ENCODE results near the gene ACADL.

Gene ACADL

GRCh38 chr2:210252699-210253606 lies 27.7 kb upstream of the ACADL start:
- no peaks in the 10 kb centered on the region for H3K36me3 ChIP-seq (ENCODE audit: control insufficient read depth in 1 of 2, insufficient read depth in 2 of 2, low read length in 2 of 2)
- no peak overlapping the region for H3K4me3 ChIP-seq (ENCODE audit: low read depth, low read length)
- H3K4ac ChIP-seq (ENCODE audit: low read depth, low read length): no peak overlapping the region
- H4K91ac ChIP-seq (ENCODE audit: low read depth, low read length): no peak overlapping the region
- no peak overlapping the region for H3K14ac ChIP-seq (ENCODE audit: low read length)
- H4K12ac ChIP-seq (ENCODE audit: low read depth, low read length): no peak overlapping the region
- H2BK120ac ChIP-seq (ENCODE audit: insufficient read depth, low read length, poor library complexity): no peak overlapping the region
- no peak overlapping the region for H2BK12ac ChIP-seq (ENCODE audit: low read length)
- no peak overlapping the region for H3K27ac ChIP-seq (ENCODE audit: low read depth, low read length)
- H2AK5ac ChIP-seq (ENCODE audit: low read length): no peak overlapping the region
- H4K8ac ChIP-seq (ENCODE audit: low read depth, low read length): no peak overlapping the region
- no CpG with 5 or more reads among the region's 7 CpGs for WGBS (ENCODE audit: extremely low coverage, insufficient coverage, insufficient read length)
- H3K4me2 ChIP-seq (ENCODE audit: low read length): no peak overlapping the region
- no peaks in the 10 kb centered on the region for H3K9me3 ChIP-seq (ENCODE audit: insufficient read depth, low read depth, low read length)
- no peak overlapping the region for H3K9ac ChIP-seq (ENCODE audit: low read length)
- no peak overlapping the region for H2BK5ac ChIP-seq (ENCODE audit: low read depth, low read length, poor library complexity)
- no peak for DNase-seq
- H3K79me1 ChIP-seq (ENCODE audit: low read length): no peaks in the 10 kb centered on the region
- no peak overlapping the region for H2AFZ ChIP-seq (ENCODE audit: insufficient read depth, low read length, poor library complexity)
- H3K4me1 ChIP-seq (ENCODE audit: control insufficient read depth in 1 of 2, insufficient read depth in 2 of 2, low read length in 2 of 2): no peaks in the 10 kb centered on the region
- no peaks in the 10 kb centered on the region for H3K27me3 ChIP-seq (ENCODE audit: insufficient read depth, low read length)
- H3K79me2 ChIP-seq (ENCODE audit: control insufficient read depth, insufficient read depth, low read length, poor library complexity): no peaks in the 10 kb centered on the region
- H3K18ac ChIP-seq (ENCODE audit: low read length): no peak overlapping the region
- H3K23ac ChIP-seq (ENCODE audit: low read length): no peak overlapping the region

- Histone ChIP-seq H3K27ac (ENCODE audit: low read depth, low read length) (no peak overlapping the region), H3K14ac (ENCODE audit: low read length) (no peak overlapping the region), H2BK5ac (ENCODE audit: low read depth, low read length, poor library complexity) (no peak overlapping the region), H4K12ac (ENCODE audit: low read depth, low read length) (no peak overlapping the region), H3K27me3 (ENCODE audit: insufficient read depth, low read length) (no peaks in the 10 kb centered on the region), H3K4me2 (ENCODE audit: low read length) (no peak overlapping the region), H3K4me3 (ENCODE audit: low read depth, low read length) (no peak overlapping the region), H3K36me3 (ENCODE audit: control insufficient read depth in 1 of 2, insufficient read depth in 2 of 2, low read length in 2 of 2) (no peaks in the 10 kb centered on the region), H2AFZ (ENCODE audit: insufficient read depth, low read length, poor library complexity) (no peak overlapping the region), H3K4ac (ENCODE audit: low read depth, low read length) (no peak overlapping the region), H4K91ac (ENCODE audit: low read depth, low read length) (no peak overlapping the region), H3K18ac (ENCODE audit: low read length) (no peak overlapping the region), H2BK12ac (ENCODE audit: low read length) (no peak overlapping the region), H3K23ac (ENCODE audit: low read length) (no peak overlapping the region), H3K79me2 (ENCODE audit: control insufficient read depth, insufficient read depth, low read length, poor library complexity) (no peaks in the 10 kb centered on the region), H3K79me1 (ENCODE audit: low read length) (no peaks in the 10 kb centered on the region), H3K9me3 (ENCODE audit: insufficient read depth, low read depth, low read length) (no peaks in the 10 kb centered on the region), H4K8ac (ENCODE audit: low read depth, low read length) (no peak overlapping the region), H2BK120ac (ENCODE audit: insufficient read depth, low read length, poor library complexity) (no peak overlapping the region), H3K4me1 (ENCODE audit: control insufficient read depth in 1 of 2, insufficient read depth in 2 of 2, low read length in 2 of 2) (no peaks in the 10 kb centered on the region), H3K9ac (ENCODE audit: low read length) (no peak overlapping the region), H2AK5ac (ENCODE audit: low read length) (no peak overlapping the region)
- no peak for DNase-seq
- WGBS (ENCODE audit: extremely low coverage, insufficient coverage, insufficient read length): no CpG with 5 or more reads among the region's 1 CpG
Observed at GRCh38 chr2:210250622-210251021, 25.4 kb upstream of the ACADL start.

- Histone ChIP-seq H3K9ac (ENCODE audit: low read length) (no peak overlapping the region), H3K14ac (ENCODE audit: low read length) (no peak overlapping the region), H4K12ac (ENCODE audit: low read depth, low read length) (no peak overlapping the region), H3K36me3 (ENCODE audit: control insufficient read depth in 1 of 2, insufficient read depth in 2 of 2, low read length in 2 of 2) (no peaks in the 10 kb centered on the region), H3K4me3 (ENCODE audit: low read depth, low read length) (no peak overlapping the region), H3K18ac (ENCODE audit: low read length) (no peak overlapping the region), H3K4me2 (ENCODE audit: low read length) (no peak overlapping the region), H4K8ac (ENCODE audit: low read depth, low read length) (no peak overlapping the region), H3K9me3 (ENCODE audit: insufficient read depth, low read depth, low read length) (peaks cover 1% of the 10 kb centered on the region), H4K91ac (ENCODE audit: low read depth, low read length) (no peak overlapping the region), H3K4ac (ENCODE audit: low read depth, low read length) (no peak overlapping the region), H2BK120ac (ENCODE audit: insufficient read depth, low read length, poor library complexity) (no peak overlapping the region), H2BK5ac (ENCODE audit: low read depth, low read length, poor library complexity) (no peak overlapping the region), H3K27ac (ENCODE audit: low read depth, low read length) (no peak overlapping the region), H3K23ac (ENCODE audit: low read length) (no peak overlapping the region), H2BK12ac (ENCODE audit: low read length) (no peak overlapping the region), H3K79me1 (ENCODE audit: low read length) (peaks cover 10% of the 10 kb centered on the region), H3K4me1 (ENCODE audit: control insufficient read depth in 1 of 2, insufficient read depth in 2 of 2, low read length in 2 of 2) (peaks cover 0 to 9% of the 10 kb centered on the region in 2 experiments), H2AK5ac (ENCODE audit: low read length) (no peak overlapping the region), H3K79me2 (ENCODE audit: control insufficient read depth, insufficient read depth, low read length, poor library complexity) (no peaks in the 10 kb centered on the region), H3K27me3 (ENCODE audit: insufficient read depth, low read length) (no peaks in the 10 kb centered on the region), H2AFZ (ENCODE audit: insufficient read depth, low read length, poor library complexity) (no peak overlapping the region)
- DNase-seq: no peak
- WGBS (ENCODE audit: extremely low coverage, insufficient coverage, insufficient read length): no CpG with 5 or more reads among the region's 3 CpGs
Observed at GRCh38 chr2:210233487-210233886, 8.2 kb upstream of the ACADL start.

DNA sequence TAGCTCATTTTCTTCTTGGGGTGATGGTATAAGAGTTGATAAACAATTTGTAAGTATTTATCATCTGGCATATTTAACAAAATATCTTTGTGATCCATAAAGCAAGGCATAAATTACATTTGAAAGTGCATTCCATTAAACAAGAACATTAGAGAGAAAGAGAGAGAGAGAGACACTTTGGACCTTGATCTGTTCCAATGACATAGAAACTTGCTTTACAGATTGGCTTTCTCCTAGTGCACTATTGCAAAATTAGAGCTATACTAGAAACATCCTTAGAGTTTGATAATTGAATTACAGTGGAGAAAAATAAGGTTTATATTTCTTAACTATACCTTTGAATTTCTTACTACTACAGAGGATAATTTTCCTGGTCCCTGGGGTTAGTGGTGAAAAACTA lies 5.7 kb upstream of the ACADL start:
- Histone ChIP-seq H4K91ac (ENCODE audit: low read depth, low read length) (no peak overlapping the region), H3K18ac (ENCODE audit: low read length) (no peak overlapping the region), H3K4me1 (ENCODE audit: control insufficient read depth in 1 of 2, insufficient read depth in 2 of 2, low read length in 2 of 2) (peaks cover 0 to 12% of the 10 kb centered on the region in 2 experiments), H3K14ac (ENCODE audit: low read length) (no peak overlapping the region), H3K23ac (ENCODE audit: low read length) (no peak overlapping the region), H2BK120ac (ENCODE audit: insufficient read depth, low read length, poor library complexity) (no peak overlapping the region), H3K27ac (ENCODE audit: low read depth, low read length) (no peak overlapping the region), H3K4me2 (ENCODE audit: low read length) (no peak overlapping the region), H2AFZ (ENCODE audit: insufficient read depth, low read length, poor library complexity) (no peak overlapping the region), H4K12ac (ENCODE audit: low read depth, low read length) (no peak overlapping the region), H2BK12ac (ENCODE audit: low read length) (no peak overlapping the region), H3K4ac (ENCODE audit: low read depth, low read length) (no peak overlapping the region), H3K79me1 (ENCODE audit: low read length) (peaks cover 17% of the 10 kb centered on the region), H2BK5ac (ENCODE audit: low read depth, low read length, poor library complexity) (no peak overlapping the region), H4K8ac (ENCODE audit: low read depth, low read length) (no peak overlapping the region), H3K79me2 (ENCODE audit: control insufficient read depth, insufficient read depth, low read length, poor library complexity) (no peaks in the 10 kb centered on the region), H3K9ac (ENCODE audit: low read length) (no peak overlapping the region), H3K4me3 (ENCODE audit: low read depth, low read length) (no peak overlapping the region), H3K9me3 (ENCODE audit: insufficient read depth, low read depth, low read length) (peaks cover 1% of the 10 kb centered on the region), H3K27me3 (ENCODE audit: insufficient read depth, low read length) (no peaks in the 10 kb centered on the region), H2AK5ac (ENCODE audit: low read length) (no peak overlapping the region), H3K36me3 (ENCODE audit: control insufficient read depth in 1 of 2, insufficient read depth in 2 of 2, low read length in 2 of 2) (peaks cover 0 to 2% of the 10 kb centered on the region in 2 experiments)
- no peak for DNase-seq
